ENCODE results near the gene ITGA8.
"Not testable (repeated sequence)": the region's sequence is repeated elsewhere in the genome, so short reads cannot be mapped to it uniquely, and the experiment has no call there.

Gene ITGA8

GRCh38 chr10:15545884-15546283 lies 173.8 kb downstream of the ITGA8 start:
- DNase-seq: no peak

- DNase-seq: no peak
Observed at GRCh38 chr10:15545266-15545665, 174.5 kb downstream of the ITGA8 start.

GRCh38 chr10:15543994-15544393 lies 175.7 kb downstream of the ITGA8 start:
- no peak for DNase-seq

- no peak for DNase-seq
Observed at GRCh38 chr10:15542817-15543216, 176.9 kb downstream of the ITGA8 start.

GRCh38 chr10:15541376-15541775 lies 178.3 kb downstream of the ITGA8 start:
- DNase-seq: no peak

- DNase-seq: no peak
Observed at GRCh38 chr10:15540727-15541126, 179.0 kb downstream of the ITGA8 start.

- no peak for DNase-seq
Observed at GRCh38 chr10:15539262-15539661, 180.5 kb downstream of the ITGA8 start.

GRCh38 chr10:15534928-15535538 lies 184.7 kb downstream of the ITGA8 start:
- not testable (repeated sequence) for DNase-seq

- no peak for DNase-seq
Observed at GRCh38 chr10:15531927-15532722, 187.6 kb downstream of the ITGA8 start.

- DNase-seq: no peak
Observed at GRCh38 chr10:15528859-15529239, 190.9 kb downstream of the ITGA8 start.

- no peak for DNase-seq
Observed at GRCh38 chr10:15526754-15527153, 193.0 kb downstream of the ITGA8 start.

GRCh38 chr10:15521328-15521903 lies 198.3 kb downstream of the ITGA8 start:
- no peak for DNase-seq

GRCh38 chr10:15518250-15518649 lies 201.5 kb downstream of the ITGA8 start:
- no peak for DNase-seq

GRCh38 chr10:15516256-15517085 lies 203.3 kb downstream of the ITGA8 start:
- DNase-seq: no peak

- DNase-seq: no peak
Observed at GRCh38 chr10:15515202-15515601, 204.5 kb downstream of the ITGA8 start.

GRCh38 chr10:15510963-15511362 lies 208.8 kb downstream of the ITGA8 start:
- no peak for DNase-seq

- DNase-seq: no peak
Observed at GRCh38 chr10:15505329-15505728, 214.4 kb downstream of the ITGA8 start.

- DNase-seq: no peak
Observed at GRCh38 chr10:15504101-15504840, 215.5 kb downstream of the ITGA8 start.

GRCh38 chr10:15494850-15495506 lies 224.7 kb downstream of the ITGA8 start:
- DNase-seq: no peak

GRCh38 chr10:15491856-15492642 lies 227.7 kb downstream of the ITGA8 start:
- no peak for DNase-seq

GRCh38 chr10:15489431-15489830 lies 230.3 kb downstream of the ITGA8 start:
- DNase-seq: no peak

Measured in NCI-H1436 treated with DMSO at 0.1 percent for 48 hours (cell line).